Choroid plexus epithelial cell (primary cell): ENCODE measurements around the gene CHRNB1.

Experiments
- DNase-seq: peaks from one replicate; pipeline ENCODE4 v3.0.0-alpha.2; 2010; ENCODE audit warnings: low read depth
- H3K4me3 ChIP-seq: 2 replicates; pipeline ENCODE4 v1.5.1; 2011; ENCODE audit warnings: low read depth, mild to moderate bottlenecking, control low read depth, low read length, moderate library complexity
- CTCF ChIP-seq: conservative IDR thresholded peaks from 2 replicates; pipeline ENCODE4 v1.5.1; 2011; ENCODE audit warnings: low read depth, mild to moderate bottlenecking, control low read depth, inconsistent platforms, low read length, moderate library complexity

The CHRNB1 gene

DNA sequence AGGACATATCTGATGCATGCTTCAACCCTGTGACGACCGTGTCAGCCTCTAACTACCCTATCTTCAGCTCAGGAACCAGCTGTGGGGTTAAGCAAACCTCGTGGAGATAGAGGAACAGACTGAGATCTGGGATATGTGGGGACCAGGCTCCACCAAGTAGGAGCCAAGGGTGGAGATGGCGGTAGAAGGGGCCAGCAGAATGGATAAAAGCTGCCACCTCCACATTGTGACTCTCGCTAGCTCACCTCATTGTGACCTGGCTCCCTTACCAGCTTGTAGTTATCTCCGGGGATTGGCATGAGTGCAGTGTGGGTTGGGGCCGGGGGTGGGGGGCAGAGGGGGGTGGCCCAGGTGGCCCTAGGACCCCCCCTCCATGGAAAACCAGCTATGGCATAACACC, 19.5 kb upstream of the CHRNB1 start, which contains the start of gene SPEM2:
TSS of gene SPEM2 (plus strand) at position 301 of the 400 bp plus-strand sequence. CDS start at position 374, 73 bp downstream.
- no peak for DNase-seq
- H3K4me3 ChIP-seq, result no peak within 1 kb of the TSS

DNA sequence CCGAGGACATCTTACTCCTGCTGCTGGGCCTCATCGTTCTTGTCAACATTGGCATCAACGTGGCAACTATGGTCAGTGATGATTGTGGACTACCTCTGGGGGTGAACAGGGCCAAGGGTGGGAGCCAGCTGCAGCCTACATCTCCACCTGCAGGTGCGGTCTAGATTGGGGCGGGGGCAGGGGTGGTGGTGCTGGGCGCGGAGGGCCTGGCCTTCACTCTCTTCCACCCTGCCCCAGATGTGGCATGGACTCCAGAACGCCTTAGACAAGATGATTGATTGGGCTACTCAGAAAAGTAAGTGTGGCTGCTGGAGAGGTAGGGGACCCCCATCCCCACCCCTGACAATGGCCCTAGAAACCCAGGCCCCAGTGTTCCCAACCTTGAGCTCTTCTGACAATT, 19.1 kb upstream of the CHRNB1 start:
- TF ChIP-seq CTCF, result no peak
- no peak for DNase-seq
- no peak overlapping the region for H3K4me3 ChIP-seq

More for the DNA sequence above, 19.5 kb upstream of the CHRNB1 start, which contains the start of gene SPEM2:
- TF ChIP-seq CTCF, result no peak

DNA sequence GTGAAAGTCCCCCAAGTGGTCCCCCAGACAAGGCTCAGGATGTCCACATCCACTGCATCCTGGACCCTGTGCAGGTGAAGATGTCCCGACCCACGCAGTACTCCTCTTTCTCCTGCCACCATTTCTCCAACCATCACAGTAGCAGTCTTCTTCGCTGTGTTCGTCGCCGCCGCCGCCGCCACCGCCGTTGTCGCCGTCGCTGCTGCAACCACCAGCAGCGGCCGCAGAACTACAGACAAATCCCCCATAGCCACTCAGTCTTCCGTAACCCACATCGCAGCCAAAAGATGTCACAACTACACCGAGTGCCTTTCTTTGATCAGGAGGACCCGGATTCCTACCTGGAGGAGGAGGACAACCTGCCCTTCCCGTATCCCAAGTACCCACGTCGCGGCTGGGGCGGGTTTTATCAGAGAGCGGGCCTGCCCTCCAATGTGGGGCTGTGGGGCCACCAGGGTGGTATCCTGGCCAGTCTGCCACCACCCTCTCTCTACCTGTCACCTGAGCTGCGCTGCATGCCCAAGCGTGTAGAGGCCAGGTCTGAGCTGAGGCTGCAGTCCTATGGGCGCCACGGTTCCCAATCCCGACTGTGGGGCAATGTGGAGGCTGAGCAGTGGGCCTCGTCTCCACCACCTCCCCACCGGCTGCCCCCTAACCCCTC, 18.5 kb upstream of the CHRNB1 start:
- DNase-seq, result no peak
- TF ChIP-seq CTCF, result no peak
- H3K4me3 ChIP-seq, result no peak overlapping the region

DNA sequence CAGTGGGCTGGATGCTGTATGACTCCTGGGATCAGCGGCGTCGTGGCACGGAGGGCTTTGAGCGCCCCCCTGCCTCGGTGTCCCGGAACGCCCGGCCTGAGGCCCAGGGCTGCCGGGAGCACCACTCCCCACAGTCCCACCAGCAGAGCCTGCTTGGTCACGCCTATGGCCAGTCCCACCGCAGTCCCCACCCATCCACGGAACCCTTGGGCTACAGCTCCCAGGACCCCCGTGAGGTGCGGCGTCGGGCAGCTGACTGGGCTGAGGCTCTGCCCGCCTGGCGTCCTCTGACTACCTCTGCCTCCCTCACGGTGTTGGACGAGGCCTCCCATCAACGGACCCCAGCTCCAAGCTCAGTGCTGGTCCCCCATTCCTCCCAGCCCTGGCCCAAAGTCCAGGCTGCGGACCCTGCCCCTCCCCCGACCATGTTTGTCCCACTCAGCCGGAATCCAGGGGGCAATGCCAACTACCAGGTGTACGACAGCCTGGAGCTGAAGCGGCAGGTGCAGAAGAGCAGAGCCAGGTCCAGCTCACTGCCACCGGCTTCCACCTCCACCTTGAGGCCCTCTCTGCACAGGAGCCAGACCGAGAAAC, 17.9 kb upstream of the CHRNB1 start:
- no peak for TF ChIP-seq CTCF
- no peak overlapping the region for H3K4me3 ChIP-seq
- no peak for DNase-seq

- TF ChIP-seq CTCF, result no peak
- H3K4me3 ChIP-seq, result no peak overlapping the region
- no peak for DNase-seq
Observed at GRCh38 chr17:7427549-7427948, 17.3 kb upstream of the CHRNB1 start.

DNA sequence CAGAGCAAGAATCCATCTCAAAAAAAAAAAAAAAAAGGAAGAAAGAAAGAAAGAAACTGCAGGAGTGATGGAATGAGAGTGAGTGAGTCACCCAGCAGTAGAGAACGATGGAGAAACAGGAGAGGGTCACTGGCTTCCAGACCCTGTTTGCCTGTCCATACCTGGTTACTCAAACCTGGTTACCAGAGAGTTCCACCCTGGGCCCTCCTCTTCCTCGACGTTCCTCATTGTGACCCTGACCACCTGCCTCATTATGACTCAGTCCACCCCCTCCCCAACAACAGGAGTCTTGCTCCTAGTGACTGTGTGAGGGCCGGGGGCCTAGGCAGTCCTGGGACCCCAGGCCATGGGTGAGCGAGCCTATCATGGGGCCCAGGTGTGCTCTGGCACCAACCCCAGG, 16.3 kb upstream of the CHRNB1 start, which contains the start of gene SPEM3:
TSS of gene SPEM3 (plus strand) at position 301 of the 400 bp plus-strand sequence. CDS start at position 347, 46 bp downstream.
- DNase-seq, result no peak
- no peak within 1 kb of the TSS for H3K4me3 ChIP-seq
- TF ChIP-seq CTCF, result no peak

- DNase-seq, result no peak
- no peak overlapping the region for H3K4me3 ChIP-seq
- TF ChIP-seq CTCF, result no peak
Observed at GRCh38 chr17:7429722-7430121, 15.1 kb upstream of the CHRNB1 start.
